IMR-90 (cell line): ENCODE measurements around the gene MACROD1. TPM values are rescaled to one million over a fixed set of nuclear protein-coding genes. Genes with fewer than 3 reads are reported as not detected.

Experiments used
- ATAC-seq: fragments of 200-7000 bp; cut with Tn5 transposase; 2 replicates; pipeline ENCODE4 v1.9.1; 2020; ENCODE audit warnings: low read depth, mild to moderate bottlenecking, moderate library complexity
- BruUV-seq: library from RNA; stranded (reverse); fragments of 400-500 nt; replicated peaks from 2 replicates; lab custom pipeline; 2021; lab: Mats Ljungman, UMichigan
- CTCF ChIA-PET: fragments of 300-600 bp; formaldehyde crosslinking; extraction: SDS; loops from one replicate; lab custom pipeline; 2021; ENCODE audit warnings: antibody characterized with exemption; lab: Yijun Ruan, JAX
- POLR2A ChIA-PET: fragments of 300-600 bp; sonication (Branson Sonifier 250); formaldehyde crosslinking; loops from one replicate; lab custom pipeline; 2022; ENCODE audit warnings: antibody characterized with exemption; ENCODE audit not compliant: unreplicated experiment; lab: Charles Lee
- DNase-seq: peaks from one replicate; pipeline ENCODE4 v3.0.0; 2013
- H2AFZ ChIP-seq: replicated peaks from 2 replicates; pipeline ENCODE3; 2013; ENCODE audit warnings: low read length, mild to moderate bottlenecking; ENCODE audit not compliant: poor library complexity
- H2AK5ac ChIP-seq: 2 replicates; pipeline ENCODE4 v1.6.1; 2013; ENCODE audit warnings: low read depth, low read length, inconsistent platforms
- H2AK9ac ChIP-seq: replicated peaks from 2 replicates; pipeline ENCODE3; 2013; ENCODE audit warnings: mild to moderate bottlenecking, low read depth, low read length, moderate library complexity; ENCODE audit not compliant: poor library complexity
- H2BK120ac ChIP-seq: 2 replicates; pipeline ENCODE4 v1.6.1; 2013; ENCODE audit warnings: low read depth, low read length, inconsistent platforms
- H2BK15ac ChIP-seq: 3 replicates; pipeline ENCODE4 v1.6.1; 2013; ENCODE audit warnings: low read depth, low read length, inconsistent platforms
- H2BK20ac ChIP-seq: 2 replicates; pipeline ENCODE4 v1.6.1; 2013; ENCODE audit warnings: low read depth, mild to moderate bottlenecking, inconsistent platforms, low read length, moderate library complexity
- H2BK5ac ChIP-seq: 2 replicates; pipeline ENCODE4 v1.6.1; 2013; ENCODE audit warnings: mild to moderate bottlenecking, low read depth, low read length, inconsistent platforms; ENCODE audit not compliant: poor library complexity, severe bottlenecking
- H3K14ac ChIP-seq: replicated peaks from 2 replicates; pipeline ENCODE4 v1.6.1; 2013; ENCODE audit warnings: low read depth, low read length, inconsistent platforms
- H3K18ac ChIP-seq: 2 replicates; pipeline ENCODE4 v1.6.1; 2013; ENCODE audit warnings: low read depth, low read length, control low read depth
- H3K23ac ChIP-seq: 2 replicates; pipeline ENCODE4 v1.6.1; 2013; ENCODE audit warnings: low read depth, low read length, inconsistent platforms
- H3K27ac ChIP-seq: 2 replicates; pipeline ENCODE4 v1.5.1; 2013; ENCODE audit warnings: mild to moderate bottlenecking, control low read depth, low read length; ENCODE audit not compliant: insufficient read depth
- H3K27me3 ChIP-seq: 2 replicates; pipeline ENCODE4 v1.6.1; 2013; ENCODE audit warnings: low read length; ENCODE audit not compliant: control insufficient read depth, insufficient read depth
- H3K36me3 ChIP-seq: 2 replicates; pipeline ENCODE4 v1.6.1; 2013; ENCODE audit warnings: low read length, mixed read lengths; ENCODE audit not compliant: control insufficient read depth, insufficient read depth
- H3K4ac ChIP-seq: 2 replicates; pipeline ENCODE4 v1.6.1; 2013; ENCODE audit warnings: low read depth, low read length, inconsistent platforms
- H3K4me1 ChIP-seq: 2 replicates; pipeline ENCODE4 v1.6.1; 2013; ENCODE audit warnings: low read length, mixed read lengths; ENCODE audit not compliant: control insufficient read depth, insufficient read depth
- H3K4me2 ChIP-seq: 2 replicates; pipeline ENCODE4 v1.6.1; 2013; ENCODE audit warnings: low read depth, mild to moderate bottlenecking, control low read depth, low read length, moderate library complexity
- H3K4me3 ChIP-seq: 2 replicates; pipeline ENCODE4 v1.5.1; 2013; ENCODE audit warnings: low read depth, mild to moderate bottlenecking, control low read depth, low read length, moderate library complexity; ENCODE audit not compliant: insufficient read depth
- H3K56ac ChIP-seq: 2 replicates; pipeline ENCODE4 v1.6.1; 2013; ENCODE audit warnings: low read length, inconsistent platforms; ENCODE audit not compliant: insufficient read depth; ENCODE audit errors: extremely low read depth
- H3K79me1 ChIP-seq, 2 experiments: 2 replicates each; pipeline ENCODE4 v1.6.1; 2013; ENCODE audit warnings: low read length in 2 of 2, inconsistent platforms in 1 of 2, low read depth in 1 of 2
- H3K9ac ChIP-seq: 2 replicates; pipeline ENCODE4 v1.6.1; 2013; ENCODE audit warnings: low read depth, low read length, control low read depth
- H3K9me1 ChIP-seq: 2 replicates; pipeline ENCODE4 v1.6.1; 2013; ENCODE audit warnings: low read length, inconsistent platforms; ENCODE audit not compliant: insufficient read depth
- H3K9me3 ChIP-seq: 2 replicates; pipeline ENCODE4 v1.6.1; 2013; ENCODE audit warnings: low read length; ENCODE audit not compliant: control insufficient read depth, insufficient read depth
- H4K20me1 ChIP-seq: 2 replicates; pipeline ENCODE4 v1.6.1; 2013; ENCODE audit warnings: low read length, inconsistent platforms; ENCODE audit not compliant: insufficient read depth
- H4K5ac ChIP-seq: 2 replicates; pipeline ENCODE4 v1.6.1; 2013; ENCODE audit warnings: mild to moderate bottlenecking, low read depth, low read length, control low read depth
- H4K8ac ChIP-seq, 2 experiments: 2 replicates each; pipeline ENCODE4 v1.6.1; 2013; ENCODE audit warnings: low read depth in 2 of 2, low read length in 2 of 2, control low read depth in 1 of 2, inconsistent platforms in 1 of 2
- H4K91ac ChIP-seq: 2 replicates; pipeline ENCODE4 v1.6.1; 2013; ENCODE audit warnings: low read depth, low read length, inconsistent platforms; ENCODE audit not compliant: insufficient read depth
- BHLHE40 ChIP-seq: fragments of 150-350 bp; IDR thresholded peaks from 2 replicates; pipeline ENCODE4 v1.6.1; 2016; ENCODE audit warnings: mild to moderate bottlenecking, low read depth, low read length
- CHD1 ChIP-seq: IDR thresholded peaks from 2 replicates; pipeline ENCODE4 v1.6.1; 2012; ENCODE audit warnings: low read depth, low read length, improper control_type of control experiment
- FOS ChIP-seq: fragments of 150-350 bp; IDR thresholded peaks from 2 replicates; pipeline ENCODE4 v1.6.1; 2016; ENCODE audit warnings: low read depth, low read length
- MAFK ChIP-seq: IDR thresholded peaks from 2 replicates; pipeline ENCODE4 v1.6.1; 2012; ENCODE audit warnings: low read depth, low read length, improper control_type of control experiment
- MAZ ChIP-seq: IDR thresholded peaks from 2 replicates; pipeline ENCODE4 v1.6.1; 2012; ENCODE audit warnings: low read depth, mild to moderate bottlenecking, low read length, improper control_type of control experiment, moderate library complexity, borderline replicate concordance
- SMC3 ChIP-seq: fragments of 150-350 bp; IDR thresholded peaks from 2 replicates; pipeline ENCODE4 v1.6.1; 2016; ENCODE audit warnings: low read depth, mild to moderate bottlenecking, antibody characterized with exemption, low read length, moderate library complexity
- WGBS, 2 experiments: methylation state at CpG; one replicate each; pipeline versions ENCODE4 v1.1.5 to v1.1.7; 2013; ENCODE audit warnings: missing lambda C conversion rate in 2 of 2; ENCODE audit not compliant: insufficient read length in 1 of 2; ENCODE audit errors: extremely low coverage in 2 of 2; 5-methylcytosine and 5-hydroxymethylcytosine counted together
- dilution Hi-C: fragments of 300-500 bp; cut with HindIII; formaldehyde crosslinking; loops from one replicate; pipeline ENCODE4 v1.14.3; 2018; ENCODE audit warnings: low sequenced_read_pairs; ENCODE audit not compliant: unreplicated experiment
- in situ Hi-C: fragments of 300-500 bp; cut with MboI; formaldehyde crosslinking; loops from 3 replicates; pipeline ENCODE4 v1.14.3; 2019; ENCODE audit warnings: low sequenced_read_pairs, inconsistent platforms, mixed read lengths
- intact Hi-C: fragments of 100-400 bp; cut with micrococcal nuclease; formaldehyde crosslinking; loops from 2 replicates; pipeline ENCODE4 v1.10.0; 2022
- polyA plus RNA-seq, 3 experiments: library from polyadenylated mRNA; depleted of rRNA; stranded (reverse); fragments of >200 nt; gene quantifications; 2 replicates each; pipeline ENCODE4 v1.2.3, GENCODE V29; 2012; ENCODE audit warnings: low replicate concordance in 1 of 3
- total RNA-seq: library from RNA; depleted of rRNA; stranded (reverse); fragments of >200 nt; gene quantifications from 2 replicates; pipeline ENCODE4 v1.2.3, GENCODE V29; 2012
- TF ChIP-seq, protein P1 (sequence below): fragments of 150-350 bp; IDR thresholded peaks from 2 replicates; pipeline ENCODE4 v1.6.1; 2017; ENCODE audit warnings: mild to moderate bottlenecking, antibody characterized with exemption, low read length, low read depth

Gene MACROD1
- total and polyA plus RNA-seq, 2 of the 4 experiments (the other 2 are of a cell fraction): 2.5 to 9.3 TPM

DNA sequence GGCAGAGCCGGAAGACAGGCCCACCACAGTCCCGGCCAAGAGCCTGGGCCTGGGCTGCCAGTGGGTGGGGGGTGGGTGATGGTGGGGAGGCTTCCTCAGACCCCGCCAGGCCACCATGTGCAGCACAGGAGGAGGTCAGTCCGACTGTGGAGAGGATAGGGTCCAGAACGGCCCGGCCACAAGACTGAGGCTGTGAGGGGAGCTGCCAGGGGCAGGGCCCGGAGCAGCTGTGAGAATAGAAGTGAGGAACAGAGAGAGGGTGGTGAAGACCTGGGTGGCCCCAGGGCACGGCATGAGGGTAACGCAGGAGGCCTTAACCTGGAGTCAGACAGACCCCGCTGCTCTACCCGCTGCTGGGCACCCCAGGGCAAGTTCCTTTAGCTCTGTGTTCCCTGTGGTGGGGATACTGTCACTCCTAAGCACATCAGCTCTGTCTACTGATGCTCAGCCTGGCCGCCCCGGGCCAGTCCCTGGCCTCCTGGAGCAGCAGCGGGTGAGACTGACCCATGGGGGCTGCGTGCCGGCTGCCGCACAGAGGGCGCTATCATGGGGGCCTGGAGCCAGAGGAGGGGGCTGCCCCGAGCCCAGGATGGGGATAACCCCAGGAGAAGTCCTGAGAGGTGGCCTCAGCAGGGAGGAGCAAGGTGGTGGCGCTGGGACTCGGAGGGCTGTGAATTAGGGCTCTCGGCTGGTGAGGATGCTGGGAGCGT, 42.3 kb upstream of the MACROD1 start:
- Histone ChIP-seq H3K4me3 (no peak overlapping the region), H3K36me3 (peaks cover 28% of the 10 kb centered on the region)
- WGBS, 2 experiments: 95% methylated on average over 8 of the region's 23 CpGs; no CpG with 5 or more reads in 1 of the 2 experiments

More for the DNA sequence above, 42.3 kb upstream of the MACROD1 start:
- Histone ChIP-seq H3K4me2 (no peak overlapping the region), H4K5ac (peak overlapping the region; percentile 92), H3K9ac (no peak overlapping the region; the same call in 1 of the 2 replicates), H3K79me1 (peaks cover 0 to 22% of the 10 kb centered on the region in 2 experiments; a peak in 2 of 4 replicates), H3K56ac (peak overlapping the region; percentile 5; the same call in 1 of the 2 replicates), H3K27me3 (no peaks in the 10 kb centered on the region), H4K20me1 (peaks cover 8% of the 10 kb centered on the region; the same call in 1 of the 2 replicates), H3K14ac (peak overlapping the region; percentile 38; the same call in 1 of the 2 replicates), H2BK15ac (peak overlapping the region; percentile 15; the same call in 1 of the 3 replicates), H3K27ac (peak overlapping the region; percentile 62), H2BK5ac (peak overlapping the region; percentile 91), H4K91ac (peak overlapping the region; percentile 94; the same call in 1 of the 2 replicates), H3K9me1 (no peaks in the 10 kb centered on the region; the same call in 1 of the 2 replicates), H3K9me3 (no peaks in the 10 kb centered on the region), H2AFZ (peak overlapping the region; percentile 94), H2AK5ac (peak overlapping the region; percentile 76), H4K8ac (peak overlapping the region; percentile 88 to 95), H3K23ac (no peak overlapping the region), H2BK20ac (peak overlapping the region; percentile 20; the same call in 1 of the 2 replicates), H2BK120ac (peak overlapping the region; percentile 72; the same call in 1 of the 2 replicates), H3K18ac (peak overlapping the region; percentile 50), H2AK9ac (peak overlapping the region; percentile 95), H3K4me1 (peaks cover 10% of the 10 kb centered on the region), H3K4ac (peak overlapping the region; percentile 89)
- intact Hi-C loops (loop anchor here (10.0 kb wide), 1 partner anchor 447 kb away; no protein-coding TSS in a partner anchor), in situ Hi-C loops (no loop called here), dilution Hi-C loops (no loop called here)
- BruUV-seq: no TSS peak
- no peak for ATAC-seq
- CTCF ChIA-PET: interaction anchor here (0.7 to 2.0 kb wide), 2 partner anchors 9 to 93 kb away, joined by 3 to 7 read pairs; no protein-coding TSS in a partner anchor
- no peak for DNase-seq
- POLR2A ChIA-PET: no interaction called here
- no peak for TF ChIP-seq SMC3
- TF ChIP-seq, protein P1, sequence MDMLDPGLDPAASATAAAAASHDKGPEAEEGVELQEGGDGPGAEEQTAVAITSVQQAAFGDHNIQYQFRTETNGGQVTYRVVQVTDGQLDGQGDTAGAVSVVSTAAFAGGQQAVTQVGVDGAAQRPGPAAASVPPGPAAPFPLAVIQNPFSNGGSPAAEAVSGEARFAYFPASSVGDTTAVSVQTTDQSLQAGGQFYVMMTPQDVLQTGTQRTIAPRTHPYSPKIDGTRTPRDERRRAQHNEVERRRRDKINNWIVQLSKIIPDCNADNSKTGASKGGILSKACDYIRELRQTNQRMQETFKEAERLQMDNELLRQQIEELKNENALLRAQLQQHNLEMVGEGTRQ: no peak
- TF ChIP-seq MAZ: no peak
- no peak for TF ChIP-seq MAFK
- no peak for TF ChIP-seq BHLHE40
- no peak for TF ChIP-seq FOS
- TF ChIP-seq CHD1: no peak
